HG03354 (cell line): ENCODE measurements around the gene RAB30.

Experiments
- ATAC-seq: cut with Tn5 transposase; IDR thresholded peaks from one replicate; pipeline ENCODE4 v1.9.1; 2021; ENCODE audit warnings: mild to moderate bottlenecking; ENCODE audit not compliant: unreplicated experiment, poor library complexity, severe bottlenecking

The RAB30 gene

DNA sequence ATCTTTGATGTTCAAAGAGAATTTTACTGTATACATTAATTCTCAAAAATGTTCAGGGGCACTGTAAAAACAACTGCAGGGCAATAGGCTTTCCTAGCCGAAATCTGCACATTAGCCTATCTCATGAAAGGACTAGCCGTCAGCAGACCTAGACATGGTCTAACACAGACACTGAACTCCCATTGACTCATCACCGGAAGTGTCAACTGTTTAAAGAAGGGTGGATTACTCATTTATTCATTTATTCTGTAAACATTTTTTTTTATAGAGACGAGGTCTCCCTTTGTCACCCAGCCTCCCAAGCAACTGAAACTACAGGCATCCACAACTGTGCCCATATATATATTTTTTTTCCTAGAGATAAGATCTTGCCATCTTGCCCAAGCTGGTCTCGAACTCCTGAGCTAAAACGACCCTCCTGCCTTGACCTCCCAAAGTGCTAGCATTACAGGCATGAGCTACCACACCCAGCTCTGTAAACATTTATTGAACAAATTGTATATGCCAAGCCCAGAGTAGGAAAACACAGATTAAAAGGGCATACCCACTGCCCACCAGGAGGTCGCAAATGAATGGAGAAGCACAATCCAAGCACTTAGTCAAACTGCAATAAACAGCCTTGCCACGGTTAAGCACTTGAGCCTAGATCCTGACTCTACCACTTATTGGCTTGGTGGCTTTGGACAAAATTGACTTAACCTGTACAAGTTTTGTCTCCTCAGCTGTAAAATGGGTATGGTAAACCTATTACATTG lies 26.6 kb downstream of the RAB30 start:
- ATAC-seq = peak; percentile 85

DNA sequence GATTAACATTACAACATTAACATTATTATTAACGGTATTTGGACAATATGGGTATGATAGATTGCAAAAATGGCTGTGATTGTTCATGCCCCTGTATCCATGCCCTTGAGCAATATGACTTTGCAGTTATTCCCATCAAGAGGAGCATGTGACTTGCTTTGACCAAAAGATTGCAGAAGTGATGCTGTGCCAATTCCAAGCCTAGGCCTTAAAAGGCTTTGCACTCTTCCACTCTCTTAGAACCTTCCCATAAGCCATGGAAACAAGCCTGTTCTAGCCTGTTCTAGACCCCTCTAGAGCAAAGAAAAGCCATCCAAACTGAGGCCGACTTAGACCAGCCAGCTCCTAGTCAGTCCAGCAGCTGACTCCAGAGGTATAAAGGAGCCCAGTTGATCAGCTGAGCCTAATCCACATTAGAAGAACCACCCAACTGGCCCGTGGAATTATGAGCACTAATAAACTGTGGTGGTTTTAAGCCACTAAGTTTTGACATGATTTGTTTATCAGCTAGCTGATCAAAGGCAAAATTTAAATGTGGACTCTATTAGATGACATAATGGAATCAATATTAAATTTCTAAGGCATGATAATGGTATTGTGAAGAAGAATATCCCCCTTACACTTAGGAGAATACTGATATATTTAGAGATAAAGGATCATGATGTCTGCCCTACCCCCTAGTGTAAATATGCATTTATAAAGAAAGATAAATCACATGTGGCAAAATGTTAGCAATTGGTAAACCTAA lies 28.6 kb downstream of the RAB30 start:
- ATAC-seq = no peak

DNA sequence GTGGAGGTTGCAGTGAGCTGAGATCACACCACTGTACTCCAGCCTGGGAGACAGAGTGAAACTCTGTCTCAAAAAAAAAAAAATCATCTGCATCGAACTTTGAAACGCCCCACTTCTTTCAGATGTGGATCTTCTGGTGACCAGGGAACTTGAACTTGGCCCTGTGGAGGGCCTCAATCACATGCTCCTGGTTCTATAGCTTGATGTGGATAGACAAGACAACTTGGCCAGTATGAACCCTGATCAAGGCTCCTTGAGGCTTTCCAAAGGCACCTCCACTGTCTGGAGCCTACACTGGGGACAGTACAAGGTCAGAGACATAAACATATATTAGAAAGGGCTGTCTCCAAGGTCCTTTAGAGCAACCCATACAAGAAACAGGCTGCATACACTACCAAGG lies 30.6 kb downstream of the RAB30 start:
- ATAC-seq = no peak

DNA sequence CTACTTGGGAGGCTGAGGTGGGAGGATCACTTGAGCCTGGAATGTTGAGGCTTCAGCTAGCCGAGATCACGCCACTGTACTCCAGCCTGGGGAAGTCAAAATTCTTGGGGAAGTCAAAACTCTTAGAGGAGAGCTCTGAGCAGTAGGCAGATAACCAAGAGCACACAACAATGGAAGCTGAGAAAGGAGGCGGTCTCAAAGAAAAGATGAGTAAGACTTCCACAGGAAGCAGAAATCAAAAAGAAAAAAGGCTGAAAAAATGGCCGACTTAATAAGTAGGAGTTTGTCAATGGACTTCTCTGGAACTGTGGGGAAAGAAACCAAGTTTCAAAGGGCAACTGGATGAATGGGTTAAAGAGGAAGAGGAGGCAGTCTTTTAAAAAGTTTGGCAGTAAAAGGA lies 32.1 kb downstream of the RAB30 start:
- ATAC-seq = no peak

DNA sequence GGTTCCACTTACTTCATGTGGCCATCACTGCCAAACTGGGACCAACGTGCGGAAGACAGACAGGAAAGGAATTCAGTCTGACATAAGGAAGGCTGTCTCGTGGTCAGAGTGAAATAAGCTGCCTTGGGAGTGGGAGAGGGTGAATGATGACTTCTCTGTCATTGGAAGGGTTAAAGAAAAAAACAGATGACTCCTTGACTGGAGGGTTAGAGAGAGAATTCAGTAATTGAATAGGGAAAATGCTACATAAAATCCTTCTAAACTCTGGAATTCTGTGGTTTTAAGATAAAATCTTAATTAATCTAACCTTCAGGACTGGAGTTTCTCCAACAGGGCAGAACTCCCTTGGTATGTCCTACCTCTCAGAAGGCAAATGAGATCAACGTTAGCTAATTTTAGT lies 33.8 kb downstream of the RAB30 start:
- ATAC-seq = no peak

DNA sequence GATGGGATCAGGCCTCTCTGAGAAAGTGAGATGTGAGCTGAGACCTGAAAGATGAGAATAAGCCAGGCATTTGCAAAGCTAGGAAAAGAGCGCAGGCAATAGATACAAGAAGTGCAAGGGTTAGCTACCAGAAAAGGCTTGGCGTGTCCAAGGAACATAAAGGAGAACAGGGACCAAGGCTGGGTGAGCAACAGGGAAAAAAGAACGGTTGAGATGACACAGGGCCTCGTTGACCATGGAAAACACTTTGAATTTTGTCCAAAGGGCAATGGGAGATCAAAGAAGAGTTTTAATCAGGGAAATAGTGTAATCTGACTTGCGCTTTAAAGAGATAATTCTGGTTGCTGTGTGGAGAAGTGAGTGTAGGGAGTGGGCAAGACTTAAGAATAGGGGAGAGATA lies 35.0 kb downstream of the RAB30 start:
- ATAC-seq = no peak

DNA sequence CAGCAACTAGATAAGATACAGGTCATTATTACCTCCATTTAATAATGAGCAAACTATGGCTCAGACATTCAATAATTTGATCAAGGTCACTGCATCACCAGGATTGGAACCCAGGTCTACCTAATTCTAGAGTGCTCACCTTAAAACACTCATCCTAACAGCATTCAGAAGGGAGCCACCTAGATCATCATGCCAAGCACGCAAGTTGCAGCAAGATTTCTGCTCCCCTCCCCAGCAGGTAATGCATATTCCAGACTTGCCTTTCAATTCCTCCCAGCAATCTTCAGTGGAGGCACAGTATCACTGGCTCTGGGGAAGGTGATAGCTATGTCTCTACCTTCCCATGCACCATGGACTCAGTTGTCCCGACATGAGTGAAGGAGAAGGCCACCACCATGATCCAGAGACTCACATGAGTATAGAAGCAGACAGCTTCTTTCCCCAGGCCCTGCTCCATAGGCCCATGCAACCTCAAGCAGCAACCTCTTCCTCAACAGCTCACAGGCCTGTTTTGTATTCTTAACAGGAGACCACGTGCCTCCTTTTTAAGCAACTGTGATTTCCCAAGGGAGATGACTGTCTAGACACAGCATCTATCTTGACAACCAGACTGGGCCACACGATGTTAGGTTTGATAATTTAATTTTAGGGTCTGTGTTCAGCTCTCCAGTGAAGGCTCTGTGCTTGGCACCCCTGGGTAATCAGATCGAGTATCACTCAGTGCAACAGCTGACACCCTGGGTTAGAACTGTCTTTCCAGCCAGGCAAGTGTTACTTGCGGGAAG lies 36.4 kb downstream of the RAB30 start:
- ATAC-seq = peak; percentile 67

DNA sequence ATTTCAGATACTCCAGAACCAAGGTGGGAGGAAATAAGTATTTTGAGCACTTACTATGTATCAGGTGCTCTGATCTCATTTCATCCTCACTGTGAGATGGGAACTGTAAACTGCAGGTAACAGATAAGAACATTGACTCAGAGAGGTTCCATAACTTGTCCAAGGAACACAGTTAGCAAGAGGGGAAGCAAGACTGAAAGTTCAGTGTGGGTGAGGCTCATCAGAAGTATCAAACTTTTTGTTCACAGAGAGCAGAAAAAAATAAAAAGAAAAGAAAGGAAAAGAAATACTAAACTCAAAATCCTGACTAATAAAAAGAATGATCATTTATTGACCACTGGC lies 37.1 kb downstream of the RAB30 start:
- ATAC-seq = peak; percentile 26

DNA sequence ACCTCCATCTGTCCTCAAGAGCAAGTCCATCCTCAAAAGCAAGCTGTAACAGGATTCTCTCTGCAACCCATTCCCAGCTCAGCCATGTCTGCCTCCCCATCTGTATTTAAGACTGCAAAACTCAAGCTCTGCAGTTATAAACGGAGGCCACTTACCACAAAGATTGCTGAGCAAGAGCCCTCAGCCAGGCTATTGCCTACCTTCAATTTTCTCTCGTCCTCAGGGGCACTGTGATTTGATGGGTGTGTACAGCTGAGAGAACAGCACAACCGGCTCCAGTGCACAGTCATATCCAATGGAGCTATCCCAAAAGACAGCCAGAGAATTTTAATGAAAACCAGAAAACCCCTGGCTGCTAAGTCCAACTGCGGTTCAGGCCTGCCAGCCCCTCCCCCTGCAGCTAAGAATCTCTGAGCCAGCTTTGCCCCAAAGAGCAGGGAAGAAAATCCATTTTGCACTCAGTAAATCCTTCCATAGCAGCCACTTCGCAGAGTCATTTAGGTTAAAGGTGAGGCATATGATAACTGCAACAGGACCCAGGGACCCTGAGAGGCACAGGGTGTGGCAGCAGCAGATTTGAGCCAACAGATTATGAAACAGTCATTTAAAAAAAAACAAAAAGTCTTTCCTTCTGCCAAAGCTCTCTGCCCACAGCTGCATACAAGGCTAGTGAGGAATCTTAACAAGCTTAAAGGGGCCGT lies 37.6 kb downstream of the RAB30 start:
- ATAC-seq = peak; percentile 23

DNA sequence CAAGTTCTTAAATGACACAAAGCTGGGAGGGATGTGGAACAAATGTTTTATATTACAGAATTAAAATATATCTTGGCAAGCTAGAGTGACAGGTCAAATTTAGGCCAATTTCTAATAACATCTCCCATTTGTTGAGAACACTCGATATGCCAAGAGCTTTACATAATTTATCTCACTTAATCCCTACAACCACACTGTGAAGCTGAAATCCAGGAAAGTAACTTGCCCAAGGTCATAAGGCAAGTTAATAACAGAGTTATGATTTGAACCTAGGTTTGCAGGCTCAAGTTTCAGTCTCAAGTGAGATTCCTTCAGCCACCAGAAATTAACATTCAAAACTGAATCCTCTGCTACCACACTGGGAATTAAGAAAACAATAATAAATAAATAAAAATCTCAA lies 38.3 kb downstream of the RAB30 start:
- ATAC-seq = no peak

DNA sequence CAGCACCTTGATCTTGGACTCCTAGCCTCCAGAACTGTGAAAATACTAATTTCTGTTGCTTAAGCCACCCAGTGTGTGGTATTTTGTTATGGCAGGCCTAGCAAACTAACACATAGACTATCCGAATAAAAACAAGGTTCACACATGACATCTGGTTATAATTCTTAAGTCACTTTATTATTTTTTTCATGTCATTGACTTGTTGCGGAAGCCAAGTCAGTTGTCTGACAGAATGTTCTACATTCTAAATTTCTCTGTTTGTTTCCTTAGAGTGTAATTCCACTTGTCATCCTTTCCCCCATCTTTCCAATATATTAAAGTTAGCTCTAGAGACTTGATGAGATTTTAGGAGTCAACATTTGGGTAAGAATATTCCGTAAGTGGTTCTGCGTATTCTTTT lies 40.6 kb downstream of the RAB30 start:
- no peak for ATAC-seq

DNA sequence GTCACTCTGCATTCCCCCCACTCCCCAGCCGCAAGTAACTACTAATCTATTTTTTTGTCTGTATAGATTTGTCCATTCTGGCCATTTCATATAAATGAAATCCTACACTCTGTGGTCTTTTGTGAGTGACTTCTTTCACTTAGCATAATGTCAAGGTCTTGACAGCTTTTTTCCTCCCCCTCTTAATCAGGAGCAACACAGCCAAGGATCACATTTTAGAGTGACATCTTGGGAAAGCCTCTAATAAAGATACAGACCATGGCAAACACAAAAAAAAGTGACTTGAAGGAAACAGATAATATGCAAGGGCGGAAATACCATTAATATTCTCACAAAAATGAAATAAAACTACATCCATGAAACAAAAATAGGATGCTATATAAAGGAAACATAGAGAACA lies 43.9 kb downstream of the RAB30 start:
- ATAC-seq = no peak

DNA sequence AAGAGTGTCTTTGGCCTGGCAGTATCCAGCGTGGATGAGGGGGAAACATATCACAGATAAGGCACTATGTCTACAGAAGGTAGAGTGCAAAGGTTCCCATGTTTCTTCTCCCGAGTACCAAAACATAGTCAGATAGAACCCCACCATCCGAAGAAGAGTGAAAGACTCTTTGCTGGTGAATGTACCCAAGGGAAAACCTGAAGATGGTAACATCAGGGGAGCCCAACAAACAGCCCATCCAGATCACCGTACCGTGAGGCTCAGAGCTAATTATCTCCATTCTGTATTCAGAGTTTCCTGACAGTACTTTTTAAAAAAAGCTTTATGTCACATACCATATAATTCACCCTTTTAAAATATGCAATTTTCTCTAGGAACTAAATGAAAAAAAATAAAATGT lies 44.4 kb downstream of the RAB30 start:
- ATAC-seq = no peak

DNA sequence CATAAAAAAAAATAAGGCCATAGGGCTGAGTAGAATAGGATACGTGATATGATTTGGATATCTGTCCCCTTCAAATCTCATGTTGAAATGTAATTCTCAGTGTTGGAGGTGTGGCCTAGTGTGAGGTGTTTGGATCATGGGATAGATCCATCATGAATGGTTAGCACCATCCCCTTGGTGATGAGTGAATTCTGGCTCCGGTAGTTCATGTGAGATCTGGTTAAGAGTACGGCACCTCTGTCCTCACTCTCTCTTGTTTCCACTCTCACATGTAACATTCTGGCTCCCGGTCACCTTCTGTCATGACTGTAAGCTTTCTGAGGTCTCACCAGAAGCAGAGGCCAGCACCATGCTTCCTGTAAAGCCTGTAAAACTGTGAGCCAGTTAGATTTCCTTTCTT lies 45.5 kb downstream of the RAB30 start:
- ATAC-seq = no peak

DNA sequence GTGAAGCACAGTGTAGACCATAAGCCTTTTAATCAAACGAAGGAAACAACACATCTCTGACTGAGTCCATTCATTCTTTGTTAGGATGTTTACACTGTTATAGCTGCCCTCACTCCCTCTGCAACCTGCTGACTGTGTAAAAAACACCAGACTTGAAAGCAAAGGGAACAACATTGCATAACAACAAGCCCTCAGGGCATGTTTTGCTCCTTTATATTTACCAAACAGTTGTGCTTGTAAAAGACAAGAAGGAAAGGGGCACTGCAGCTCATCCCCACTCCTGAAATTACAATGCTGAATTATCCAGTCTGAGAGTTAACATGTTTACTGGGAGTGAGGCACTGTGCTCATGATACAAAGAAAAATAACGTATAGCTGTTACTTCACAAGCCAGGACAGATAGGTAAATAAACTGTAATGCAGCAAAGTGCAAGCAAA lies 46.4 kb downstream of the RAB30 start:
- ATAC-seq = no peak

DNA sequence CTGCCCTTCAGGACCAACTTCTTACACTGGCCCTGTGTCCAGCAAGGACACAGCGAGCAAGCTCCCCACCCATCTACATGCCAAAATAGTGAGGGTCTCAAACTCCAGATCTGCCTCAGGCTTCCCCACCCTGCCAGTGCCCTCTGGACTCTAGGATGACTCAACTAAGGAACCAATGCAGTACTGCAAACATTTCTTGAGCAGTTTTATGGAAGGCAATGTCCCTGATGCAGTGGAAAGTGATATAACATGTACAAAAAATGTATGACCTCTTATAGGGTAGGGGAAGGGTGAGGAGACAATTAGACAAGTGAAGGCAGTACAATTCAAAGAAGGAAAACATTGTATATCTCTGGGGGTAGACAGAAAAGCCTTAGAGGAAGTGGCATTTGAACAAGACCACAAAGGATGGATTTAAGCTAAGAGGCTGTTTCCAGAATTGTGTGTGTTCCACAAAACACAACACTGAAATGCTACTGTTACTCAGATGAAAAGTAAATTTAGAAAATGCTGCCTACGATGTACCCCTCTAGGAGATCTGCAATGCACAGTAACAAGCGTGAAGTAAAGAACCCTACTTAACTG lies 47.3 kb downstream of the RAB30 start:
- no peak for ATAC-seq

DNA sequence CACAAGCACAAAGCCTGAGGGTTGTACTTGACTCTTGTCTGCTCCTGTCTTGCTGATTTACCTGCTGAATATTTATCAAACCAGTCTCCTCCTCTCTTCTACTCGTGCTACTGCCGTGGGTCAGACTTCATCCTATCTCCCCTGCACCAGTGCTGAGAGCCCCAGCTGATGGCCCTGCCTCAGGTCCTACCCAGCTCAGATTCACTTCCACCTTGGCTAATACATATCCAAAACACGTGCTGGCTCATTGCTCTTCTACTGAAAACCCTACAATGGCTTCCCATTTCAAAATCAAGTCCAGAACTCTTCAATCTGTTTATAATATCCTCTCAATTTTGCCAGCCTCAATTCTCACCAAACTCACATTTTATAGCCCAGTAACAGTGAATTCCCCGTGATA lies 48.3 kb downstream of the RAB30 start:
- peak; percentile 45 for ATAC-seq

DNA sequence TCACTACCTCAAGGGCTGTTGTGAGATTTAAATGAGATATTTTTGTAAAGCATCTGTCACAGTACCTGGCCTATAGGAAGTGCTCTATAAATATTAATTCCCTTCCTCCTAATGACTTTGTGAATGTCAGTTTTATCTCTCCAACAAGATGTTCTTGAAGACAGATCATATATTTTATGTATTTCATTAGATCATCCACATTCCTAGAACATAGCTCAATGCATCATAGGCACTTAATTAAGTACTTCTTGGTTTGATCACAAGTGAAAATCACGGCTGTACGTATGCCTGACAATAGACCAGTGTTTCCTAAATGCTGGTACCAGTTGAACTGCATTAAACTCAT lies 49.9 kb downstream of the RAB30 start:
- no peak for ATAC-seq

DNA sequence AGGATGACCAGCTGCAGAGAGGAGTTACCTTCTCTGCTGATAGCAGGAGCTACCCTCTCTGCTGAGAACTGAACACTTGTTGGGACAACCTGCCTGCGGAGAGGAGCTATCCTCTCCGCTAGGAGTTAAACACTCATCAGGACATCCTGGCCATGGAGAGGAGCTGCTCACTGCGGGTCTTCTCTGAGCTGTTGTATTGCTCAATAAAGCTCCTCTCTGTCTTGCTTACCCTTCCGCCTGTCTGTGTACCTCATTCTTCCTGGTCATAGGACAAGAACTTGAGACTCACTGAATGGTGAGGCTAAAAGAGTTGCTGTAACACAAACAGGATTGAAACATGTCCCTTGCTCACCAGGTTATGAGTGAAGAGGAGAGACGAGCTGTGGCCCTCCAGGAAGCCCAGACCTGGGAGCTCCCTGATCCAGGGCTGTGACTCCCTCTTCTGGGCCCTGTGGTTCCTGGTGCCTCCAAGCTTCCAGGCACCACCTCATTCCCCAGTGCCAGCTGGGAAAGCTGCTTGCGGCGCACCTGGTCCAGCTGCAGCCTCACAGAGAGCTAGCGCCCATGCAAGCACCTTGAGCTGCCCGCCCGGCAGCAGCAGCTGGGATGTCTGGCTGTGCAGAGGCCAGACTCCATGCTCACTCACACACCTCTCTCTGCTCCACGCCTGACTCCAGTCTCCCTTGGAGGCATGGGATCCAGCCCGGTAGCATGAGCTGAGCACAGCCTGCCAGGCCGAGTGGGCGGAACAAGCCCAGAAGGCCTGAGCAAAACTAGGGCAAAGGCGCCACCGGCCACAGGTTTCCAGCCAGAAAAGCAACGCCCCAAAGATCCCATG lies 50.5 kb downstream of the RAB30 start:
- ATAC-seq = no peak
